Fibroblast of gingiva (primary cell): Measurements from ENCODE around the gene RTEL1.
"Not testable (repeated sequence)": the region's sequence is repeated elsewhere in the genome, so short reads cannot be mapped to it uniquely, and the experiment has no call there.

Experiments used
- DNase-seq: peaks from one replicate; pipeline ENCODE4 v3.0.0-alpha.2; 2011; ENCODE audit warnings: low read depth

Gene RTEL1

GRCh38 chr20:63652192-63652980 lies 5.7 kb upstream of the RTEL1 start:
- no peak for DNase-seq

- DNase-seq: peak; percentile 84
Measured at GRCh38 chr20:63653041-63653973, 4.8 kb upstream of the RTEL1 start, which contains the start of gene STMN3. TSS of gene STMN3 (minus strand) at chr20:63653424. CDS start at chr20:63653345, 79 bp downstream.

- no peak for DNase-seq
Measured at GRCh38 chr20:63653974-63654668, 4.0 kb upstream of the RTEL1 start.

- no peak for DNase-seq
Measured at GRCh38 chr20:63655249-63655648, 2.9 kb upstream of the RTEL1 start.

- no peak for DNase-seq
Measured at GRCh38 chr20:63656451-63656850, 1.7 kb upstream of the RTEL1 start.

- DNase-seq: no peak
Measured at GRCh38 chr20:63657260-63657936, 714 bp upstream of the RTEL1 start.

GRCh38 chr20:63658749-63659187 lies 656 bp downstream of the RTEL1 start:
- peak; percentile 60 for DNase-seq

GRCh38 chr20:63659370-63659769 lies 1.3 kb downstream of the RTEL1 start:
- DNase-seq: no peak

- DNase-seq: not testable (repeated sequence)
Measured at GRCh38 chr20:63660174-63660573, 2.1 kb downstream of the RTEL1 start.

- no peak for DNase-seq
Measured at GRCh38 chr20:63660622-63661021, 2.5 kb downstream of the RTEL1 start.

- no peak for DNase-seq
Measured at GRCh38 chr20:63661108-63661507, 3.0 kb downstream of the RTEL1 start.

- no peak for DNase-seq
Measured at GRCh38 chr20:63661959-63662812, 4.1 kb downstream of the RTEL1 start.

- no peak for DNase-seq
Measured at GRCh38 chr20:63662813-63663189, 4.7 kb downstream of the RTEL1 start.

- no peak for DNase-seq
Measured at GRCh38 chr20:63663332-63664066, 5.4 kb downstream of the RTEL1 start.

- DNase-seq: no peak
Measured at GRCh38 chr20:63664143-63664851, 6.2 kb downstream of the RTEL1 start.

GRCh38 chr20:63664861-63665594 lies 6.9 kb downstream of the RTEL1 start:
- no peak for DNase-seq

- DNase-seq: no peak
Measured at GRCh38 chr20:63665708-63666107, 7.6 kb downstream of the RTEL1 start.

GRCh38 chr20:63667858-63668257 lies 9.7 kb downstream of the RTEL1 start:
- DNase-seq: no peak

- no peak for DNase-seq
Measured at GRCh38 chr20:63668351-63668750, 10.2 kb downstream of the RTEL1 start.
